ENCODE measurements around the gene RPL14. TPM values are rescaled to one million over a fixed set of nuclear protein-coding genes. Genes with fewer than 3 reads are reported as not detected.

Gene RPL14
- total and polyA plus RNA-seq, 2 of the 13 experiments (the other 11 are each of a cell fraction or from before 2014, with no cell fraction given), result 502 to 1,291 TPM

DNA sequence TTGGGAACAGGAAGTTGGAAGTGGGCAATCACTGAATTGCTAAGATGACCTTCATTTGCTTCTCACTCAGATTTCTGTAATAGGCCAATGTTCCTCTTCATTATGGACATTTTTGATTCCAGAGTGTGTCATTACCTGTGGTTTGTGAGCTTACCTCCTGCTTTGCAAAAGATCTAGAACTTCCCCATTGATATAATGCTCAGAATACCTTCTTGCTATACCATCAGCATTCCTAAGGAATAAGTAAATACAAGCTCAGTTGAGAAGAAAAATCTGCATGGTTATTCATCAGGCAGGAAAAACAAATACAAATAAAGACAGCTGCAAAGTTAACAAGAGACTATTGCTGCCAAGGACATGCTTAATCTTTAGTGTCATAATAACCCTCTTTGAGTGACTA is 5.6 kb upstream of the RPL14 start:
- BruUV-seq (replicated peaks), result no TSS peak
- no peak overlapping the region for H2AFZ ChIP-seq (ENCODE audit: low read length)
- H3K4me3 ChIP-seq (replicated peaks in 1 of 3; ENCODE audit: insufficient read depth in 1 of 3, low read depth in 2 of 3, low read length in 3 of 3), result no peak overlapping the region; a peak in 1 of 6 replicates
- no peak for TF ChIP-seq TARDBP (CRISPR knock-in tag; IDR thresholded peaks at IDR 0.05)
- TF ChIP-seq BHLHE40 (IDR thresholded peaks at IDR 0.05; ENCODE audit: low read length), result no peak
- no peak for TF ChIP-seq HNF4A (CRISPR knock-in tag; IDR thresholded peaks at IDR 0.05)
- TF ChIP-seq NCOA2 (CRISPR knock-in tag; IDR thresholded peaks at IDR 0.05), result no peak
- no peak for TF ChIP-seq ZNF446 (CRISPR knock-in tag; IDR thresholded peaks at IDR 0.05)
- no peak for TF ChIP-seq ZNF547 (CRISPR knock-in tag; IDR thresholded peaks at IDR 0.05)
- no peak for TF ChIP-seq STAG1 (CRISPR knock-in tag; IDR thresholded peaks at IDR 0.05)
- TF ChIP-seq PITX1 (CRISPR knock-in tag; IDR thresholded peaks at IDR 0.05), result no peak
- TF ChIP-seq CHD4 (IDR thresholded peaks at IDR 0.05; ENCODE audit: borderline replicate concordance, low read length), result no peak
- TF ChIP-seq TOE1 (CRISPR knock-in tag; IDR thresholded peaks at IDR 0.05), result no peak
- no peak for TF ChIP-seq ZNF646 (CRISPR knock-in tag; IDR thresholded peaks at IDR 0.05)
- TF ChIP-seq SP5 (CRISPR knock-in tag; IDR thresholded peaks at IDR 0.05; ENCODE audit: borderline replicate concordance, low read depth), result no peak
- no peaks in the 10 kb centered on the region for H3K9me3 ChIP-seq (ENCODE audit: low read length)
- peaks cover 41% of the 10 kb centered on the region for H3K4me1 ChIP-seq (ENCODE audit: insufficient read depth, low read length)
- CTCF ChIA-PET (ENCODE audit: low intra/inter-chr PET ratio, low total read pairs), result no interaction called here
- POLR2A ChIA-PET, result interaction anchor here (0.8 to 1.1 kb wide), 3 partner anchors 25 to 73 kb away, joined by 3 to 5 read pairs (median 4); partner anchors contain the start of genes ZNF619, ZNF620 and ZNF621
- in situ Hi-C loops (cut with HindIII; ENCODE audit: extremely low pct_ligation_motif_present, low pct_unique_long_range_greater_than_20kb), result loop anchor here (10.0 kb wide), 1 partner anchor 137 kb away; no protein-coding TSS in a partner anchor
- peaks cover under 1% of the 10 kb centered on the region for H3K79me2 ChIP-seq (ENCODE audit: insufficient read depth, low read length)
- FAIRE-seq (no peak), ATAC-seq (no peak), DNase-seq (ENCODE audit: low spot score) (no peak)
- peak overlapping the region; percentile 91 for H3K4me2 ChIP-seq (ENCODE audit: low read depth, low read length)
- no peak overlapping the region for H3K9ac ChIP-seq (ENCODE audit: insufficient read depth, low read depth, low read length)
- peak overlapping the region; percentile 86 for H3K27ac ChIP-seq (ENCODE audit: extremely low read length, insufficient read depth, low read length)
- intact Hi-C loops (cut with micrococcal nuclease; ENCODE audit: unreplicated experiment), result loop anchor here (10.0 kb wide), 1 partner anchor 653 kb away; no protein-coding TSS in a partner anchor
- no peaks in the 10 kb centered on the region; a peak in 1 of 5 replicates for H3K27me3 ChIP-seq (ENCODE audit: control insufficient read depth in 1 of 2, insufficient read depth in 2 of 2, low read length in 2 of 2)
- H4K20me1 ChIP-seq (ENCODE audit: insufficient read depth, low read length), result no peaks in the 10 kb centered on the region
- no peaks in the 10 kb centered on the region for H3K36me3 ChIP-seq (replicated peaks in 1 of 2; ENCODE audit: control insufficient read depth in 1 of 2, insufficient read depth in 2 of 2, low read length in 2 of 2)
